Karpas-422 (cell line): ENCODE results near the gene TCTN3. TPM values are rescaled to one million over a fixed set of nuclear protein-coding genes. Genes with fewer than 3 reads are reported as not detected.
"Not testable (repeated sequence)": the region's sequence is repeated elsewhere in the genome, so short reads cannot be mapped to it uniquely, and the experiment has no call there.

Source experiments
- DNase-seq: peaks from one replicate; pipeline ENCODE4 v3.0.0-alpha.2; 2015
- H2AFZ ChIP-seq: fragments of 200-600 bp; sonication (generic); 2 replicates; pipeline ENCODE4 v1.6.1; 2014; ENCODE audit warnings: antibody characterized with exemption, low read length, mixed read lengths
- H3K27ac ChIP-seq: fragments of 200-600 bp; sonication (generic); 2 replicates; pipeline ENCODE4 v1.5.1; 2014; ENCODE audit warnings: mild to moderate bottlenecking, low read length, moderate library complexity
- H3K27me3 ChIP-seq: fragments of 200-600 bp; sonication (generic); 2 replicates; pipeline ENCODE4 v1.6.1; 2014; ENCODE audit warnings: low read length, mixed read lengths
- H3K36me3 ChIP-seq: fragments of 200-600 bp; sonication (generic); 2 replicates; pipeline ENCODE4 v1.6.1; 2014; ENCODE audit warnings: low read length, mixed read lengths; ENCODE audit not compliant: insufficient read depth
- H3K4me1 ChIP-seq: fragments of 200-600 bp; sonication (generic); 2 replicates; pipeline ENCODE4 v1.6.1; 2014; ENCODE audit warnings: mild to moderate bottlenecking, low read length, mixed read lengths
- H3K4me2 ChIP-seq: fragments of 200-600 bp; sonication (generic); 2 replicates; pipeline ENCODE4 v1.6.1; 2014; ENCODE audit warnings: low read length, low read depth, mild to moderate bottlenecking; ENCODE audit not compliant: poor library complexity, severe bottlenecking
- H3K4me3 ChIP-seq: fragments of 200-600 bp; sonication (generic); 2 replicates; pipeline ENCODE4 v1.5.1; 2014; ENCODE audit warnings: mild to moderate bottlenecking, antibody characterized with exemption, low read length, mixed read lengths
- H3K79me2 ChIP-seq: fragments of 200-600 bp; sonication (generic); 2 replicates; pipeline ENCODE4 v1.6.1; 2014; ENCODE audit warnings: mild to moderate bottlenecking, low read length, mixed read lengths
- H3K9ac ChIP-seq: fragments of 200-600 bp; sonication (generic); 2 replicates; pipeline ENCODE4 v1.6.0; 2014; ENCODE audit warnings: low read length
- H3K9me2 ChIP-seq: fragments of 200-600 bp; sonication (generic), shearing (Covaris generic); replicated peaks from 2 replicates; pipeline ENCODE4 v1.6.0; 2014; ENCODE audit warnings: mild to moderate bottlenecking, low read length, moderate library complexity; ENCODE audit not compliant: insufficient read depth
- H3K9me3 ChIP-seq: fragments of 300-700, 200-600 bp; sonication (generic); 2 replicates; pipeline ENCODE4 v1.6.1; 2014; ENCODE audit warnings: low read length, mixed read lengths
- H4K20me1 ChIP-seq: fragments of 200-600 bp; sonication (generic); 2 replicates; pipeline ENCODE4 v1.6.1; 2014; ENCODE audit warnings: mild to moderate bottlenecking, antibody characterized with exemption, low read length, low read depth; ENCODE audit not compliant: insufficient read depth
- total RNA-seq: library from RNA; depleted of rRNA; stranded (reverse); fragments of >200 nt; shearing (Covaris generic); gene quantifications from 2 replicates; pipeline ENCODE4 v1.2.3, GENCODE V29; 2014; ENCODE audit warnings: low replicate concordance; rRNA removed

TCTN3 gene
- total RNA-seq = 7.5 and 14.2 TPM in 2 replicates

DNA sequence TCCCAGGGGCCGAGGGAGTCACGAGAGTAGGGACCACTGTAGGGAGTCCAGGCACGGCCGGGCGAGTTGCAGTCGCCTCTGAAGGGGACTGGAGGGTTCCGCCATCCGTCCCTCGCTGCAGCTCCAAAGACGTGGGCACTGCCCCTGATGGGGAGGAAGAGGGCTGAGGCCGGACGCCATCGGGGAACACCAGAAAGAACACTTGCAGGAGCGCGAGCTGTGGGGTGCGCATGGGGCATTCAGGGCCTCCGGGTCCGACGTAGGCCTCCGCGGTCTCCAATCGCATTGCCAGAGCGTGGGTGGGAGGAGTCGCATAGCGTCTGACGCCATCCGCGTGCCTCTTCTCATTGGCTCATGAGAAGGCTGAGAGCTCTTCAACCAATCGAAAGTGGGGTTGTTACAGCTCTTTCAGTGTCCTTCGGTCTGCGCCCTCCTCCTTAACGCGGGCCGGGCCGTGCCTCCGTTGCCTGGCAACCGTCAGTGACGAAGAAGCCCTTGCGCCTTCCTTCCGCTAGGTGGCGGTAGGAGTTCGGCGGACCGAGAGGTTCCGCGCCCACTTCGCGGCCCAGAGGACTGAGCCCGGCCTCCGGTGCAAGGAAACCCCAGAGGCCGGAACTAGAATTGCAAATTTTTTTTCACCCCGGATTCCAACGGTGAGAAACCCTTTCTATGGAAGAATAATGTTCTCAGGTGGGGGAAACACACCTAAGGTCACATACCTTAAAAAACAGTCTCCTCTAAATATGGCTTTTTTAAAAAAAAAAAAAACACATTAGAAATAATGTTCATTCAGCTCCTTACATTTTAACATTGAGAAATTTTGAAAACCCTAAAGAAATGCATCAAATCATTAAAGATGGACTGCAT, at the start of gene TCTN3:
TSS of gene TCTN3 (minus strand) at position 260 of the 867 bp plus-strand sequence. CDS start at position 232, 28 bp downstream.
- Histone ChIP-seq H3K27ac (no peak within 1 kb of the TSS), H3K27me3 (no peaks in the 10 kb centered on the region), H3K36me3 (peaks cover 7% of the 10 kb centered on the region; the same call in 1 of the 2 replicates), H2AFZ (peak within 1 kb of the TSS; percentile 73; the same call in 1 of the 2 replicates), H3K4me3 (peak within 1 kb of the TSS; percentile 87), H3K79me2 (peaks cover 30% of the 10 kb centered on the region), H3K9ac (peak within 1 kb of the TSS; percentile 85), H3K4me1 (peaks cover 16% of the 10 kb centered on the region), H3K9me3 (no peaks in the 10 kb centered on the region), H4K20me1 (no peaks in the 10 kb centered on the region), H3K9me2 (no peaks in the 10 kb centered on the region), H3K4me2 (peak within 1 kb of the TSS; percentile 72)
- DNase-seq = peak; percentile 98

- Histone ChIP-seq H4K20me1 (no peaks in the 10 kb centered on the region), H3K27me3 (no peaks in the 10 kb centered on the region), H3K4me3 (no peak overlapping the region), H3K9me2 (no peaks in the 10 kb centered on the region), H3K27ac (no peak overlapping the region), H3K4me2 (no peak overlapping the region), H3K79me2 (no peaks in the 10 kb centered on the region), H3K36me3 (no peaks in the 10 kb centered on the region), H3K9me3 (no peaks in the 10 kb centered on the region), H2AFZ (no peak overlapping the region), H3K9ac (no peak overlapping the region), H3K4me1 (no peaks in the 10 kb centered on the region)
- no peak for DNase-seq
Observed at GRCh38 chr10:95742962-95743535, 49.3 kb upstream of the TCTN3 start.

- Histone ChIP-seq H3K4me2 (no peak overlapping the region), H3K9me3 (no peaks in the 10 kb centered on the region), H3K27ac (no peak overlapping the region), H4K20me1 (no peaks in the 10 kb centered on the region), H3K36me3 (no peaks in the 10 kb centered on the region), H2AFZ (no peak overlapping the region), H3K9me2 (no peaks in the 10 kb centered on the region), H3K9ac (no peak overlapping the region), H3K27me3 (no peaks in the 10 kb centered on the region), H3K79me2 (no peaks in the 10 kb centered on the region), H3K4me3 (no peak overlapping the region), H3K4me1 (no peaks in the 10 kb centered on the region)
- no peak for DNase-seq
Observed at GRCh38 chr10:95742485-95742884, 48.8 kb upstream of the TCTN3 start.

GRCh38 chr10:95741807-95742467, 48.2 kb upstream of the TCTN3 start:
- no peak overlapping the region for H2AFZ ChIP-seq
- H3K79me2 ChIP-seq = no peaks in the 10 kb centered on the region
- DNase-seq = no peak
- no peaks in the 10 kb centered on the region for H3K9me3 ChIP-seq
- no peaks in the 10 kb centered on the region for H3K27me3 ChIP-seq
- H3K4me1 ChIP-seq = no peaks in the 10 kb centered on the region
- H3K36me3 ChIP-seq = no peaks in the 10 kb centered on the region
- H3K4me3 ChIP-seq = no peak overlapping the region
- no peak overlapping the region for H3K4me2 ChIP-seq
- H3K9me2 ChIP-seq = no peaks in the 10 kb centered on the region
- no peak overlapping the region for H3K9ac ChIP-seq
- no peak overlapping the region for H3K27ac ChIP-seq
- H4K20me1 ChIP-seq = no peaks in the 10 kb centered on the region

DNA sequence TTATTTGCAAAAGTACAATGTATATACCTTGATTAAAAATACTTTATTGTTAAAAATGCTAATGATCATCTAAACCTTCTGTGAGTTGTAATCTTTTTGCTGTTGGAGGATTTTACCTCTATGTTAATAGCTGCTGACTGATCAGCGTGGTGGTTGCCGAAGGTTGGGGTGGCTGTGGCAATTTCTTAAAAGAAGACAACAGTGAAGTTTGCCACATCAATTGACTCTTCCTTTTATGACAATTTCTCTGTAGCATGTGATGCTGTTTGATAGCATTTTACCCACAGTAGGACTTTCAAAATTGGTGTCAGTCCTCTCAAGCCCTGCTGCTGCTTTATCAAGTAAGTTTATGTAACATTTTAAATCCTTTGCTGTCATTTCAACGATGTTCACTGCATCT, 45.3 kb upstream of the TCTN3 start:
- Histone ChIP-seq H3K27ac (no peak overlapping the region), H3K9me3 (no peaks in the 10 kb centered on the region), H3K9me2 (no peaks in the 10 kb centered on the region), H3K36me3 (no peaks in the 10 kb centered on the region), H4K20me1 (no peaks in the 10 kb centered on the region), H3K9ac (no peak overlapping the region), H3K4me1 (no peaks in the 10 kb centered on the region), H3K79me2 (no peaks in the 10 kb centered on the region), H3K4me3 (no peak overlapping the region), H3K27me3 (no peaks in the 10 kb centered on the region), H3K4me2 (no peak overlapping the region), H2AFZ (no peak overlapping the region)
- DNase-seq = no peak

DNA sequence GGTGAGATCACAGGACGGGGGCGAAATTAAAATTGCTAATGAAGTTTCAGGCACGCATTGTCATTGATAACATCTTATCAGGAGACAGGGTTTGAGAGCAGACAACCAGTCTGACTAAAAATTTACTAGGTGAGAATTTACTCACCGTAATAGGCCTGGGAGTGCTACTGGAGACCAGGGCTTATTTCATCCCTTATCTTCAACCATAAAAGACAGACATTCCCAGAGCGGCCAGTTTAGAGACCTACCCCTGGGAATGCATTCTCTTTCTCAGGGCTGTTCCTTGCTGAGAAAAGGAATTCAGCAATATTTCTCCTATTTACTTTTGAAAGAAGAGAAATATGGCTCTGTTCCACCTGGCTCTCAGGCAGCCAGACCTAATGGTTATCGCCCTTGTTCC, 39.2 kb upstream of the TCTN3 start:
- not testable (repeated sequence) for DNase-seq, H3K79me2 ChIP-seq, H3K9me2 ChIP-seq, H3K9me3 ChIP-seq, H3K27ac ChIP-seq, H3K36me3 ChIP-seq, H3K4me1 ChIP-seq, H3K9ac ChIP-seq, H3K4me3 ChIP-seq, H3K27me3 ChIP-seq, H4K20me1 ChIP-seq, H3K4me2 ChIP-seq, H2AFZ ChIP-seq

DNA sequence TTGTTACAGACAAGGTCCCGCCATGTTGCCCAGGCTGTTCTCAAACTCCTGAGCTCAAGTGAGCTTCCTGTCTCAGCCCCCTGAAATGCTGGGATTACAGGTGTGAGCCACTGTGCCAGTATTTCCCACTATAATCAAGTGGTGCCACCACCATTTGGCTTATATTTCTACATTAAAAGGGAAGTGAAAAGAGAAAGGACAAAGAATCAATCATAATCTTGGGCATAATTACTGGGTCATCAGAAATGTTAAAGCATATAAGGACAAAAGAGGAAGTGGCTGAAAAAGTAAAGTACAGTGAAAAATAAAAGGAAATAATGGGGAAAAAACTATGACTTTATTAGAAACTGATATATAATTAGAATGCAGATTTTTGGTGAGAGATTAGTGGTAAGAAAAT, 36.5 kb upstream of the TCTN3 start:
- H3K4me2 ChIP-seq = no peak overlapping the region
- no peaks in the 10 kb centered on the region for H3K36me3 ChIP-seq
- H3K27ac ChIP-seq = no peak overlapping the region
- no peaks in the 10 kb centered on the region for H4K20me1 ChIP-seq
- no peaks in the 10 kb centered on the region for H3K4me1 ChIP-seq
- no peaks in the 10 kb centered on the region for H3K27me3 ChIP-seq
- no peak for DNase-seq
- H3K9ac ChIP-seq = no peak overlapping the region
- H2AFZ ChIP-seq = no peak overlapping the region
- H3K9me3 ChIP-seq = no peaks in the 10 kb centered on the region
- H3K79me2 ChIP-seq = no peaks in the 10 kb centered on the region
- H3K4me3 ChIP-seq = no peak overlapping the region
- no peaks in the 10 kb centered on the region for H3K9me2 ChIP-seq
